Measurements from ENCODE around the gene RAPGEF5. TPM values are rescaled to one million over a fixed set of nuclear protein-coding genes. Genes with fewer than 3 reads are reported as not detected.

The RAPGEF5 gene
- total RNA-seq, 1 experiment from 2014 or later: 13.3 TPM

DNA sequence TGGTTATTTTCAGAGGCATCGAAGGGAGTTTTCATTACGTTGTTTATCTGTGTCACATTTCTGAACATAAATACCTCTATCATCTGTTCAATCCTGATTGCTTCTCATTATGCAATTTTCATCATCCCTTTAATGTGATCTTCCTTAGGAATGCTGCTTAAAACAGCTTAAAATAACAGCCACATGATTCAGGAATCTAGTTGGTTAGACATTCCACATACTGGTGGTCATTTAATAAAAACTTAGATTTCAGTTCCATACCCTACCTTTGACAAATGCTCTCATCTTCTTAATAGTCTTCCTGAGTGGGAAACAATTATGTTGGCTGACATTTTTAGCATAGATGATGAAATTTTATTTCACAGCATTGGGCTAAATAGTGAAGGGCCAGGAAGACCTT lies 219.9 kb downstream of the RAPGEF5 start:
- H3K27me3 ChIP-seq (ENCODE audit: insufficient read depth, low read length): no peaks in the 10 kb centered on the region
- Mint-ChIP-seq H3K36me3 (ENCODE audit: insufficient read depth in 1 of 3, low read depth in 3 of 3) (peaks cover 23 to 25% (median 24%) of the 10 kb centered on the region in 3 experiments), H3K9me3 (no peaks in the 10 kb centered on the region; a peak in 1 of 5 replicates), H3K27ac (no peak overlapping the region), H3K4me1 (peaks cover 34 to 37% of the 10 kb centered on the region in 2 experiments), H3K27me3 (ENCODE audit: low read depth) (no peaks in the 10 kb centered on the region), H3K4me3 (no peak overlapping the region)
- no peak overlapping the region for H4K5ac ChIP-seq (ENCODE audit: insufficient read length, low read depth, low read length)
- H2AK5ac ChIP-seq (ENCODE audit: insufficient read length, low read length): no peak overlapping the region
- H3K79me2 ChIP-seq (ENCODE audit: insufficient read depth, low read length): no peaks in the 10 kb centered on the region
- no peak for TF ChIP-seq CTCF (conservative IDR thresholded peaks at IDR 0.05)
- no peak overlapping the region for H4K8ac ChIP-seq (replicated peaks; ENCODE audit: insufficient read length, low read depth, low read length)
- H3K23ac ChIP-seq (ENCODE audit: insufficient read length, low read depth, low read length): no peak overlapping the region
- H3K9me3 ChIP-seq (ENCODE audit: control insufficient read depth, low read depth, low read length): no peaks in the 10 kb centered on the region
- no peak overlapping the region for H2BK5ac ChIP-seq (ENCODE audit: insufficient read length, low read length)
- no peak overlapping the region for H3K18ac ChIP-seq (ENCODE audit: insufficient read length, low read depth, low read length)
- H3K14ac ChIP-seq (ENCODE audit: insufficient read depth, low read length): no peak overlapping the region
- H3K4me1 ChIP-seq (ENCODE audit: insufficient read depth, low read length): peaks cover 4% of the 10 kb centered on the region; the same call in 1 of the 2 replicates
- H3K23me2 ChIP-seq (ENCODE audit: insufficient read length, low read depth, low read length, poor library complexity, severe bottlenecking): no peaks in the 10 kb centered on the region
- no peak overlapping the region for H2BK15ac ChIP-seq (ENCODE audit: low read depth, low read length)
- H3K56ac ChIP-seq (ENCODE audit: insufficient read length, low read depth, low read length): no peak overlapping the region
- H3K79me1 ChIP-seq (ENCODE audit: insufficient read depth, low read depth, low read length, poor library complexity, severe bottlenecking): no peaks in the 10 kb centered on the region
- no peak overlapping the region for H3K9ac ChIP-seq (ENCODE audit: extremely low read depth, insufficient read length, low read length)
- no peak overlapping the region for H4K91ac ChIP-seq (ENCODE audit: insufficient read length, low read depth, low read length)
- no peak overlapping the region for H2BK12ac ChIP-seq (ENCODE audit: insufficient read length, low read depth, low read length)
- no CpG with 5 or more reads among the region's 2 CpGs for WGBS (ENCODE audit: extremely low coverage, insufficient read length, low lambda C conversion rate)
- no peak for DNase-seq
- H2BK20ac ChIP-seq (ENCODE audit: low read depth, low read length, poor library complexity, severe bottlenecking): no peak overlapping the region
- H3T11ph ChIP-seq (ENCODE audit: low read length): no peak overlapping the region
- H4K20me1 ChIP-seq (ENCODE audit: control insufficient read depth, insufficient read depth, insufficient read length): no peaks in the 10 kb centered on the region
- no peak overlapping the region for H3K27ac ChIP-seq (ENCODE audit: insufficient read length, low read depth, low read length)
- H2BK120ac ChIP-seq (ENCODE audit: low read depth, low read length, poor library complexity, severe bottlenecking): no peak overlapping the region
- no peak overlapping the region for H3K4ac ChIP-seq (ENCODE audit: low read depth, low read length)
- no peak overlapping the region for H2AFZ ChIP-seq (ENCODE audit: low read length)
- H3K4me2 ChIP-seq (ENCODE audit: insufficient read depth, insufficient read length, low read length): no peak overlapping the region

All from H9 (cell line).